OCI-LY7 (cell line): ENCODE data around the gene FGFBP3. TPM values are rescaled to one million over a fixed set of nuclear protein-coding genes. Genes with fewer than 3 reads are reported as not detected.

Experiments
- BruUV-seq: library from RNA; stranded (reverse); fragments of 400-500 nt; replicated peaks from 2 replicates; lab custom pipeline; 2021; lab: Mats Ljungman, UMichigan
- CTCF ChIA-PET: fragments of 300-600 bp; sonication (Branson Sonifier 250); formaldehyde crosslinking; loops from one replicate; lab custom pipeline; 2022; ENCODE audit warnings: antibody characterized with exemption; ENCODE audit not compliant: unreplicated experiment; lab: Charles Lee
- POLR2A ChIA-PET: fragments of 300-600 bp; sonication (Branson Sonifier 250); formaldehyde crosslinking; loops from one replicate; lab custom pipeline; 2022; ENCODE audit warnings: antibody characterized with exemption; lab: Charles Lee
- DNase-seq: peaks from one replicate; pipeline ENCODE4 v3.0.0-alpha.2; 2015; ENCODE audit warnings: low spot score
- H2AFZ ChIP-seq: fragments of 200-600 bp; sonication (generic), shearing (Covaris generic); 2 replicates; pipeline ENCODE4 v1.6.1; 2014; ENCODE audit warnings: mild to moderate bottlenecking, antibody characterized with exemption, low read length, moderate library complexity
- H3K27ac ChIP-seq: fragments of 200-600 bp; sonication (generic); 2 replicates; pipeline ENCODE4 v1.5.1; 2014; ENCODE audit warnings: mixed run types, low read depth, mild to moderate bottlenecking, moderate library complexity, low read length, inconsistent platforms; ENCODE audit not compliant: poor library complexity, severe bottlenecking
- H3K36me3 ChIP-seq: fragments of 200-600 bp; sonication (generic); 2 replicates; pipeline ENCODE4 v1.6.1; 2014; ENCODE audit warnings: mild to moderate bottlenecking, antibody characterized with exemption, low read length, moderate library complexity, mixed read lengths; ENCODE audit not compliant: insufficient read depth
- H3K4me1 ChIP-seq: fragments of 200-600 bp; sonication (generic); 2 replicates; pipeline ENCODE4 v1.5.1; 2014; ENCODE audit warnings: mild to moderate bottlenecking, low read length; ENCODE audit not compliant: insufficient read depth, poor library complexity, severe bottlenecking
- H3K4me2 ChIP-seq: fragments of 200-600 bp; sonication (generic); 2 replicates; pipeline ENCODE4 v1.6.1; 2014; ENCODE audit warnings: mild to moderate bottlenecking, low read length
- H3K4me3 ChIP-seq: fragments of 200-600 bp; sonication (generic); 2 replicates; pipeline ENCODE4 v1.5.1; 2014; ENCODE audit warnings: mild to moderate bottlenecking, low read depth, low read length; ENCODE audit not compliant: poor library complexity, severe bottlenecking
- H3K79me2 ChIP-seq: fragments of 200-600 bp; sonication (generic); 2 replicates; pipeline ENCODE4 v1.6.1; 2016; ENCODE audit warnings: low read depth, mild to moderate bottlenecking, low read length, moderate library complexity, mixed read lengths; ENCODE audit not compliant: insufficient read depth
- H3K9me2 ChIP-seq: fragments of 200-600 bp; sonication (generic); 2 replicates; pipeline ENCODE4 v1.6.1; 2016; ENCODE audit warnings: mild to moderate bottlenecking, low read length, mixed read lengths; ENCODE audit not compliant: insufficient read depth
- H3K9me3 ChIP-seq: fragments of 200-600 bp; sonication (generic); 2 replicates; pipeline ENCODE4 v1.6.1; 2014; ENCODE audit warnings: mild to moderate bottlenecking, mixed run types, low read length, mixed read lengths
- H4K20me1 ChIP-seq: fragments of 200-600 bp; sonication (generic); 2 replicates; pipeline ENCODE4 v1.6.1; 2014; ENCODE audit warnings: mild to moderate bottlenecking, antibody characterized with exemption, low read length, moderate library complexity, mixed read lengths; ENCODE audit not compliant: insufficient read depth
- EZH2phosphoT487 ChIP-seq: fragments of 200-600 bp; sonication (generic); IDR thresholded peaks from 2 replicates; pipeline ENCODE4 v1.6.1; 2018; ENCODE audit warnings: low read depth, borderline replicate concordance, mild to moderate bottlenecking, mixed run types, antibody characterized with exemption, low read length, moderate library complexity, mixed read lengths
- intact Hi-C: fragments of 100-400 bp; cut with micrococcal nuclease; formaldehyde crosslinking; loops from one replicate; pipeline ENCODE4 v1.10.0; 2022; ENCODE audit not compliant: unreplicated experiment
- total RNA-seq, 2 experiments: library from RNA; depleted of rRNA in 1 of 2; stranded (reverse); fragments of >200 nt in 1 of 2; shearing (Covaris generic) in 1 of 2; gene quantifications; 2 replicates each; pipeline ENCODE4 v1.2.3, GENCODE V29; 2014 to 2022
- TF ChIP-seq, protein P1 (sequence below): fragments of 200-600 bp; sonication (generic); conservative IDR thresholded peaks from 2 replicates; pipeline ENCODE4 v1.5.1; 2014; ENCODE audit warnings: mild to moderate bottlenecking, antibody characterized with exemption, low read length, moderate library complexity, mixed read lengths

Gene FGFBP3
- total RNA-seq, 2 experiments from 2014 or later = 1.1 to 2.7 TPM

DNA sequence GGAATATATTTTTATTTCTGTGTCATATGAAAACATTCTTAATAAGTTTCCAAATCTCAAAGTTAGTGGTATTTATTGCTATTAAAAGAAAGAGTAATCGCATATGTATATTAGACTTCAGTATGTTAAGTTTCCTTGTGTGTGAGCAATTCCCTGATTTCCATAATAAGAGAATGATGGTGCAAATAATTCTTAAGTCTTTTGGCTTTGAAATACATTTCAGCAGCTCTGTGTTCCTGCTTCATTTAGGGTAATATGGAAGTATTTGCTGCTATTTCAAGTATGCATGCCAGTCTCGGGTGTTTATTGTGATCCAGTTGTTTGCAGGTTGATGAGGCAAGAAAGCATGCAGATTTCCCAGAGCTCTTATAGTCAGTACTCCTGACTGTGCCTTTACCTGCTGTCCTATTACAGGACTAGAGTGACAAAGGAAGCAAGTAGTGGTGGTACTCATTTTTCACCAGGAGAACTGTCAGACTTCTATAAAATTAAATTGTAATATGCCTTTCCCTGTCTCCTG lies 43.7 kb downstream of the FGFBP3 start:
- no peaks in the 10 kb centered on the region for H3K9me3 ChIP-seq
- TF ChIP-seq, protein P1, sequence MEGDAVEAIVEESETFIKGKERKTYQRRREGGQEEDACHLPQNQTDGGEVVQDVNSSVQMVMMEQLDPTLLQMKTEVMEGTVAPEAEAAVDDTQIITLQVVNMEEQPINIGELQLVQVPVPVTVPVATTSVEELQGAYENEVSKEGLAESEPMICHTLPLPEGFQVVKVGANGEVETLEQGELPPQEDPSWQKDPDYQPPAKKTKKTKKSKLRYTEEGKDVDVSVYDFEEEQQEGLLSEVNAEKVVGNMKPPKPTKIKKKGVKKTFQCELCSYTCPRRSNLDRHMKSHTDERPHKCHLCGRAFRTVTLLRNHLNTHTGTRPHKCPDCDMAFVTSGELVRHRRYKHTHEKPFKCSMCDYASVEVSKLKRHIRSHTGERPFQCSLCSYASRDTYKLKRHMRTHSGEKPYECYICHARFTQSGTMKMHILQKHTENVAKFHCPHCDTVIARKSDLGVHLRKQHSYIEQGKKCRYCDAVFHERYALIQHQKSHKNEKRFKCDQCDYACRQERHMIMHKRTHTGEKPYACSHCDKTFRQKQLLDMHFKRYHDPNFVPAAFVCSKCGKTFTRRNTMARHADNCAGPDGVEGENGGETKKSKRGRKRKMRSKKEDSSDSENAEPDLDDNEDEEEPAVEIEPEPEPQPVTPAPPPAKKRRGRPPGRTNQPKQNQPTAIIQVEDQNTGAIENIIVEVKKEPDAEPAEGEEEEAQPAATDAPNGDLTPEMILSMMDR = no peak
- TF ChIP-seq EZH2phosphoT487 = no peak
- no peaks in the 10 kb centered on the region for H3K79me2 ChIP-seq
- H4K20me1 ChIP-seq = no peaks in the 10 kb centered on the region
- intact Hi-C loops = no loop called here
- POLR2A ChIA-PET = no interaction called here
- DNase-seq = no peak
- no TSS peak for BruUV-seq
- H3K36me3 ChIP-seq = peaks cover 55% of the 10 kb centered on the region
- H3K27ac ChIP-seq = no peak overlapping the region
- CTCF ChIA-PET = no interaction called here
- no peaks in the 10 kb centered on the region for H3K4me1 ChIP-seq
- H3K4me3 ChIP-seq = no peak overlapping the region
- H3K9me2 ChIP-seq = no peaks in the 10 kb centered on the region
- no peak overlapping the region for H3K4me2 ChIP-seq
- H2AFZ ChIP-seq = no peak overlapping the region

- ChIA-PET CTCF (no interaction called here), POLR2A (interaction anchor here (0.7 kb wide), 1 partner anchor 1032 kb away, joined by 8 read pairs; no protein-coding TSS in a partner anchor)
Observed at GRCh38 chr10:91864744-91865143, 44.5 kb downstream of the FGFBP3 start.

DNA sequence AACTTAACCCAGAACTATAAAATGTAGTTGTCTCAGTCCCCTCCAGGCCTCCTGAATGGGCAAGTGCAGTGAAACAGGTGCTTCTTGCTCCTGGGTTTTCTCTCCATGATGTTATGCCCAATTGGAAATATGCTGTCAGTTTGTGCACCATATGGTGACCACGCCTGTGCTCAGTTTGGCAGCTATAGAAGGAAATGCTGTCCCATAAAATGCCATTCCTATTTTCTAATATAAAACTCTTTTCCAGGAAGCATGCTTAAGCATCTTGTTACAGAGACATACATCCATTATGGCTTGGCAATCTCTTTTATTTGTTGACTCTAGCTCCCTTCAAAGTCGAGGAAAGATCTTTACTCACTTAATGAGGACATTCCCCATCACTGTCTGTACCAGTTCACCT lies 45.2 kb downstream of the FGFBP3 start:
- H3K4me2 ChIP-seq = no peak overlapping the region
- no peaks in the 10 kb centered on the region for H3K9me2 ChIP-seq
- TF ChIP-seq, protein P1 = no peak
- no peak for TF ChIP-seq EZH2phosphoT487
- intact Hi-C loops = no loop called here
- POLR2A ChIA-PET = no interaction called here
- H3K9me3 ChIP-seq = no peaks in the 10 kb centered on the region
- H3K4me1 ChIP-seq = no peaks in the 10 kb centered on the region
- no TSS peak for BruUV-seq
- no peak overlapping the region for H2AFZ ChIP-seq
- no peak overlapping the region for H3K27ac ChIP-seq
- H4K20me1 ChIP-seq = no peaks in the 10 kb centered on the region
- no peaks in the 10 kb centered on the region for H3K79me2 ChIP-seq
- CTCF ChIA-PET = no interaction called here
- H3K4me3 ChIP-seq = no peak overlapping the region
- DNase-seq = no peak
- H3K36me3 ChIP-seq = peaks cover 69% of the 10 kb centered on the region

More at GRCh38 chr10:91864744-91865143, 44.5 kb downstream of the FGFBP3 start:
- no peak overlapping the region for H3K4me2 ChIP-seq
- DNase-seq = no peak
- no peaks in the 10 kb centered on the region for H4K20me1 ChIP-seq
- TF ChIP-seq EZH2phosphoT487 = no peak
- TF ChIP-seq, protein P1 = no peak
- no TSS peak for BruUV-seq
- peaks cover 63% of the 10 kb centered on the region for H3K36me3 ChIP-seq
- no peaks in the 10 kb centered on the region for H3K9me3 ChIP-seq
- intact Hi-C loops = no loop called here
- no peak overlapping the region for H3K4me3 ChIP-seq
- H3K4me1 ChIP-seq = no peaks in the 10 kb centered on the region
- H3K27ac ChIP-seq = no peak overlapping the region
- no peaks in the 10 kb centered on the region for H3K9me2 ChIP-seq
- no peaks in the 10 kb centered on the region for H3K79me2 ChIP-seq
- H2AFZ ChIP-seq = no peak overlapping the region
